NCI-H1694 treated with DMSO at 0.1 percent for 48 hours (cell line): Measurements from ENCODE around the gene TBL1X.
"Not testable (repeated sequence)": the region's sequence is repeated elsewhere in the genome, so short reads cannot be mapped to it uniquely, and the experiment has no call there.

Source experiments
- DNase-seq: peaks from one replicate; lab custom pipeline; 2025; lab: John Stamatoyannopoulos, UW

The TBL1X gene

DNA sequence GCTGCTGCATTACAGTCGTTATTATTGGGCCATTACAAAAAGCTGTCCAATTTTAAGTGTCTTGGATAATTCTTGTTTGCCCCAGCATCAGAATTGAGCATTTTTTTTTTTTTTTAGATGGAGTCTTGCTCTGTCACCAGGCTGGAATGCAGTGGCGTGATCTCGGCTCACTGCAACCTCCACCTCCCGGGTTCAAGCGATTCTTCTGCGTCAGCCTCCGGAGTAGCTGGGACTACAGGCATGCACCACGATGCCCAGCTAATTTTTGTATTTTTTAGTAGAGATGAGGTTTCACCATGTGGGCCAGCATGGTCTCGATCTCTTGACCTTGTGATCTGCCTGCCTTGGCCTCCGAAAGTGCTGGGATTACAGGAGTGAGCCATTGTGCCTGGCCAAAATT, 71.3 kb downstream of the TBL1X start:
- DNase-seq, result not testable (repeated sequence)

GRCh38 chrX:9537781-9538180, 72.9 kb downstream of the TBL1X start:
- DNase-seq, result no peak

DNA sequence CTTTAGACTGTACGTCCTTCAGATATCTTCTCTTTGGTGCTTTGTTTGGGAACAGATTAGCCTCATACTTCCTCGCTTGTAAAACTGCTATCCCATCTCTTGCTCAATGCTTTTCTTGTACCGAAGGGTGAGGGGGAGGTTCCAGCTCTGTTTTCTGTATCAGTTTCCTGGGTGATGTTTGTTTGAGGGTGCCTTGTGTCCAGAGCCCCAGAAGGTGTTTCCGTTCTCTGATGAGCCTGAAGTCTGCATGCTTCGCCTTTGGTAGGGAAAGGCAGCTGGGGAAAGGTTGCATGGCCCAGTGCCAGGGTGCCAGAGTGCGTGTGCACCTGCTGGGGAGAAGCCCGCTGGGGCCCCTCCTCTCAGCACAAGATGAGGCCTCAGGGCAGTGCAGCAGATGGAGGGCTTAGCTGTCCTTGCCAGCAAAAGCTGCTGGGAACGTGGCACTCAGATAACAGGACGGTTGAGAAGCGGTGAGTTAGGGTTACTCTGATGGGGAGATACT, 73.7 kb downstream of the TBL1X start:
- DNase-seq, result peak; percentile 61

DNA sequence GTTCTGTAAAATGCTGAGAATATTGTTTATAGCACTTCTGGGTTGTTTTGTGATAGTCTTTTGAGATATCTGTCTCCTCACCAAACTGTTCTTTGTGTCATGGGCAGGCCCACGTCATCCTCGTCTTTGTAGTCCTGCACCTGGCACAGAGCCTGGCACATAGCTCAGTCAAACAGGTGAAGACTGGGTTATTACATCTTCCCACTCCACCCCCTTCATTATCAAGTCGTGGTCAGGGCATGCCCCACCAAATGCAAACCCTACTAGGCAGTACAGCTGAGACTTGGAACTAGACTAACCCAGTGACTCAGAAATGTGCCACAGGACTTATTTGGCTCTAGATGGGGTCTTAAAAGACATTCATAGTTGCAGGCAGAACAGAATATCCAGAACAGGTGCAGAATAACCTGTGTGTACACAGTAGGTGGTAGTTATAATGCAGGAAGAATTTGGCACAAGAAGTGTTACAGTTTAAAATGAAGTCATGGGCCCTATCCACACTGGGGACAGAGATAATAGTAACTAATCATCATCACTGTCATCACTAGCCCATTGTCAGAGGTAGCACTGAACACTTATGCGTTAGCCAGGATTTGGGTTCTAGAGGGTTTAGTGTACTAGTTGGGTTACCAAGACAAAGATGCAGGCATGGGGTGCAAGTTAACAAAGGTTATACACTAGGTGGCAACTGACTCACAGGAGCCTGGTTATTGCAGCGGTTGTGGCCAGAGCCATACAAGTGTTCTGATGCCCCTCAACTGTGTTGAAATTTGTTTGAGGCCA, 74.9 kb downstream of the TBL1X start:
- DNase-seq, result no peak

DNA sequence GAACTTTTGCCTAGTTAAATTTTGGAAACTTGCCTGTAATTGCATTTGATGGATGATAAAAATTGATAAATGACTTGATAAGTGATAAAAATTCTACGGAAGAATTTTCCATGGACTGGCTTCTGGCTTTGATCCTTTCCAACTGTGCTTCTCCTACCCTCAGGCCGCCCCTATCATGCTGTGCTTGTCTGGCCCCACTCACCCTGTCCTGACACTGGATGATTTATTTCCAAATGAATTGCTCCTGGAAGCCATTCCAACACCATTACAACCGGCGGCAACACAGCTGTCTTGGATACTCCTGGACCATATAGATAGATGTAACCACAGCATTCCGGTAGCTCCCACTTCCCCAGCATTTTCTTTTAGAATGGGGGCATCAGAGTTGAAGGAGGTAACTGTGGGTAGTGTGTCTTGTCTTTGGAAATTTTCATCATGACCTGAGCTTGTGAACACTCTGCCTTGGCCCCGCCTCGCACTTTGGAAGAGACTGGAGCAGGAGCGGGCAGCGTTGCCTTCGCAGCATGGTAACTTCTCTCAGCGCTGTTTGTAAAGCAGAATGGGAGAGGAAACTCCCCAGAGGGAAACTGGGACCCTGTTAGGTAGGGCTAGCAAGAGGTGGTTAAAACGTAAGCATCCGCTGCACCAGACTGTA, 77.4 kb downstream of the TBL1X start:
- no peak for DNase-seq

- DNase-seq, result no peak
These were observed 77.9 kb downstream of the TBL1X start for GRCh38 chrX:9542761-9543111.

DNA sequence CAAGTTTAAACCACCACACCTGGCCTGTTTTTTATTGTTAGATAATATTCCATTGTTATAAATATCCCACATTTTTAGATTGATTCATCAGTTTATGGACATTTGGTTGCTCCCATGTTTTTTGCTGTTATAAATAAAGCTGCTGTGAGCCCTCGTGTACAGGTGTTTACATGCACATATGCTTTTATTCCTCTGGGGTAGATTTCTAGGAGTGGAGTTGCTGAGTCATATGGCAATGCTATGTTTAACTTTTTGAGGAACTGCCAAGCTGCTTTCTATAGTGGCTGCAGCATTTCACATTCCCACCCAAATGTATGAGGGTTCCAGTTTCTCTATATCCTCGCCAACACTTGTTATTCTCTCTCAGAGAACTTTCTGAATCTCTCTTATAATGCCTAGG, 90.5 kb downstream of the TBL1X start:
- DNase-seq, result no peak

DNA sequence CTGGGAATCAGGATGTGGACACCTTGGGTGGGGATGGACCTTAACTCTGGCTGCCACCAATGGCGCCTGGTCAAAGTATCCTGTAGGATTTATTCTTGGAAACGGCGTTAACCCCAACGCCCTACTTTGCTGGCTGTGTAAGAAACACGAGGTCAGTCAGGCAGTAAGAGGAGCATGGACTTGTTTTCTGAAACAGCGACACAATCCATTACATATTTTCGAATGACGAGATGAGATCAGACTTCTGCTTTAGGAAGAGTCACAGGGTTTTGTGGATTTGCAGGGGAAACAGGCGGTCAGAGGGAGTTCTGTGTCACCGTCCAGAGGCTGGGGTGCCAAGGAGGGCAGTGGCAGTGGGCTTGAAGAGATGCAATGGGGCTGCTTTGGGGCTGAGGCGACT, 92.2 kb downstream of the TBL1X start:
- no peak for DNase-seq

- no peak for DNase-seq
These were observed 92.7 kb downstream of the TBL1X start for GRCh38 chrX:9557521-9557920.

GRCh38 chrX:9558615-9559014, 93.8 kb downstream of the TBL1X start:
- no peak for DNase-seq

GRCh38 chrX:9560219-9560618, 95.4 kb downstream of the TBL1X start:
- DNase-seq, result no peak

DNA sequence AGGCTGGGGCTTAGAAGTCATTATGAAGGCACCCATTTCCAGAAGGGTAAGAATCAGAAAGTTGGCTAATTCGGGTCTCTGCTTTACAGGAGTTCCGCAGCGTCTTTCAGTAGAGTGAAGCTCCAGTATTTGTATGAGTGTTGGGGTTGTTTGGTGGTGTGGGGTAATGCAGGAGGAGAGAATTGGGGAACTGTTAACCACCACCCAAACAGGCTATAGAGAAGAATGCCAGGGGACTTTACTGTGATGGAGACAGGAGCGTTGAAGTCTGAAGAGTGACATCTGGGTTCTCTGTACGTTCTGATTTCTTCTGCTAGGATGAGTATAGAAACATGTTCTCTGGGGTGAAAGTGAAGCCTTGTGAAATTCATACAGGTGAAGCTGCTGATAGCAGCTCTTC, 96.3 kb downstream of the TBL1X start:
- no peak for DNase-seq

DNA sequence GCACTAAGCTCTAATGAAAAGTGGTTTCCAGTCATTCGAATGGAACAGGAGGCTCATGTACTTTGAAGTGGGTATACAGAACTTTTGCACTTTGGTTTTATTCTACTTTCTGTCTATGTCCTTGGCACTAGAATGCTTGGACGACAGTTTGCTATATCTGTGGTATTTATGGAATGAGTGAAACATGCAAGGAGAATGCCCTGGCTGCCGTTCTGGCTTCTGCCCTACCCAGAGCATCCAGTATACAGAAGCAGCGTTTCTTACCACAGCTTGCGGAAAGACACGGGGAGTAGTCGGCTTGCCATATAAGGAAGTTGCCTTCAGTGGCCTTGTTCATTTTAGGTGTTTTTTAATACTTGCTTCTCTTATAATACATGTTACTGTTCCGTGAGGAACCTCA, 98.0 kb downstream of the TBL1X start:
- no peak for DNase-seq

DNA sequence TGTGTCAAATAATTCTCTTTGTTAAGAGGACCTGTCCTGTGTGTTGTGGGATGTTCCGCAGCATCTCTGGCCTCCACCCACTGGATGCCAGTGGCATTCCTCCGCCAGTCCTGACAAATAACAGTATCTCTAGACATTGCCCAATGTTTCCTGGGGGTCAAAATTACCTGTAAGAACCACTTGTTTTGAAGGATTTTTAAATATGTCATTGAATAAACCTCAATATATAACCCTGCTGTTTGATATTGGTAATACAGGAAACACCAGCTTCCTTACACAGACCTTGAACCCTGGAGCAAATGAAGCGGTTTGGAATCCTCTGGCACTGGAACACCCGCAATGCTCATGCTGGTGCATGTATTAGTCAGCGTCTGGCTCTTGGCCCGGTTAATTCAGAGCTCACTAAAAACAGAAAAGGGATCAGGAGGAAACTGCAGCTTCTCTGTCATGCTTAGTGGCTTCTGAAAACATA, 101.3 kb downstream of the TBL1X start:
- DNase-seq, result peak; percentile 27

GRCh38 chrX:9569876-9570301, 105.0 kb downstream of the TBL1X start:
- DNase-seq, result no peak

DNA sequence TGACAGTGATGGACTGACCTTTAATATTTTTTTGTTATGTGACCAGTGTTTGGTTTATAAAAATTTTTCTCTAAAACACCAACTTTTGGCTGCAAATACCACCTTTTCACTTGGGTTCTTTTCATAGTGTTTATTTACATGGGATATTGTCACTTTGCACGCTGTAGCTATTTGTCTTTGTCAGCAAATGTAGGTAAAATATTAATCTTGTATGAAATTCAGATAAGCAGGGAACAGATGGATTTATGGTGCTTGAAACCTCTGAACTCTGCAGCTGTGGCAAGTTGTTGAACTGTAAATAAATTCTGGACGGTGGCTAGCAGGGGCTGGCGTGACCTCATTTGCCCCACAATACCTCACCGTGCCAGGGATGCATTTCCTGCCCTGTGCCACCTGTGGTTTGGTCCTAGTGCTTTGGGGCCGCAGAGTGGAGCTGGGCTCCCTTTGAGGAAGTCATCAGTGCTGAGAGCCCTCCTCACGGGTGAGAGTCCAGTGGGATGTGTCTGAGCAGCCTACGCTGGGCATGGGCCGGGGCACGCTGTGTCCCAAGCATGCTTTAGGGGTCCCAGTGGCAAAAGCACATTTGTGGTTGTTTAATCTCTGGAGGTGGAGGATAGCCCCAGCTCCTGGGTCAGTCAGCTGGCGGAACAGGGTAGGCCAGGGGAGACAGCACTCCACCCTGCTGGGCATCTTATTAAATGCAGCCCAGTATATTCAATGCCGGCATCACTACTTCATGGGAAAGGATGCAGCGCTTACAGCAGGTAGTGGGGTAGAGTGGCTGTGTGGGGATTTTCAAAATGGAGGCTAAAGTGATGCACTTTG, 108.6 kb downstream of the TBL1X start:
- DNase-seq, result no peak

GRCh38 chrX:9576059-9576458, 111.2 kb downstream of the TBL1X start:
- no peak for DNase-seq

- no peak for DNase-seq
These were observed 112.7 kb downstream of the TBL1X start for GRCh38 chrX:9577555-9577954.

DNA sequence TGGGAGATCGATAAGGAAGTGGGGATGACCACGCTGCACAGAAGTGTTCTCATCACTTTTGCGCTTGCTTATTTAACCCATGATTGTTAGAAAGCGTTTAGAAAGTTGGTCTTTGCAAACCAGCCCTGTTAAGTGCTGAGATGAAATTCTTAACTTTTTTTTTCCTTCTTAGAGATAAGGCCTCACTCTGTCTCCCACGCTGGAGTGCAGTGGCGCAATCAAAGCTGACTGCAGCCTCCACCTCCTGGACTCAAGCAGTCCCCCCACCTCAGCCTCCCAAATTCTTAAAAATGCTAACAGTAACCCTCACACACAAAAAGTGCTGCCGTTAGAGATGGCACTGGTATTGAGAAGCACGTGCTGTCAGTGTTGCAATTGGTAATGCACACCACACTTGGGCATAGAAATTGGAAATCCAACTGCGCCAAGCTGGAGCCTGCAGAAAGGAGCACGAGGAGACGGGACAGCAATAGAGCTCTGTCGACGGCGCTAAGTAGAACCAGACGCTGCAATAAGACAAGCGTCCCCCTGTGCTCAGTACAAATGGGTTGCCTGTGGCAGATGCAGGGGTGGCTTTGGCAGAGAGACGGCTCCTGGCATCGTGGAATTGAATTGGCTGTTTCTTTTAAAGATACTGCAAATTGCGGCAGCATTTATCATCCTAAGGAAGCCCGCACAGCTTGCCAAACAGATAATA, 113.4 kb downstream of the TBL1X start:
- DNase-seq, result no peak

GRCh38 chrX:9581771-9582385, 117.0 kb downstream of the TBL1X start:
- no peak for DNase-seq

- no peak for DNase-seq
These were observed 118.1 kb downstream of the TBL1X start for GRCh38 chrX:9582956-9583355.

GRCh38 chrX:9586992-9587392, 122.1 kb downstream of the TBL1X start:
- no peak for DNase-seq
